HG03159 (cell line): ENCODE data around the gene DHRS3.

ENCODE experiments used
- ATAC-seq: cut with Tn5 transposase; IDR thresholded peaks from one replicate; pipeline ENCODE4 v1.9.1; 2021; ENCODE audit warnings: mild to moderate bottlenecking, moderate library complexity; ENCODE audit not compliant: unreplicated experiment

The DHRS3 gene

GRCh38 chr1:12600335-12600734, 17.7 kb downstream of the DHRS3 start:
- no peak for ATAC-seq

DNA sequence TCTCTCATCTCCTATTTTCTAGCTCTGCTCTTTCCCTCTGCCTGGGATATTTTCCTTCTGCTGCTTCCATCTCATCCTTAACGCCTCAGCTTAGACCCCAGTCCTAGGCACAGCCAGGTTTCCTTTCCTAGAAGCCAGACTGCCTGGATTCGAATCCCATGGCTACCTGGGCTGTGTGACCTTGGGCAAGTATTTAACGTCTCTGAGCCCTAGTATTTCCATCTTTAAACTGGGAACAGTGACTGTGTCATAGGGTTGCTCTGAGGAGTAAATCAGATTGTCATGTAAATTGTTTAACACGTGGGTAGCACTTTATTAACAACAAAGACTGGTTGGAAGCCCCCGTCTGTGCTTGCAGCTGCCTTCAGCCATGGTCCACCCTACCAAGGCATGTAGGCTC, 18.4 kb downstream of the DHRS3 start:
- ATAC-seq = no peak

GRCh38 chr1:12598974-12599373, 19.0 kb downstream of the DHRS3 start:
- no peak for ATAC-seq

- ATAC-seq = no peak
Observed at GRCh38 chr1:12597792-12598191, 20.2 kb downstream of the DHRS3 start.

GRCh38 chr1:12596007-12596821, 21.8 kb downstream of the DHRS3 start:
- ATAC-seq = no peak

GRCh38 chr1:12595757-12596006, 22.3 kb downstream of the DHRS3 start:
- ATAC-seq = no peak

DNA sequence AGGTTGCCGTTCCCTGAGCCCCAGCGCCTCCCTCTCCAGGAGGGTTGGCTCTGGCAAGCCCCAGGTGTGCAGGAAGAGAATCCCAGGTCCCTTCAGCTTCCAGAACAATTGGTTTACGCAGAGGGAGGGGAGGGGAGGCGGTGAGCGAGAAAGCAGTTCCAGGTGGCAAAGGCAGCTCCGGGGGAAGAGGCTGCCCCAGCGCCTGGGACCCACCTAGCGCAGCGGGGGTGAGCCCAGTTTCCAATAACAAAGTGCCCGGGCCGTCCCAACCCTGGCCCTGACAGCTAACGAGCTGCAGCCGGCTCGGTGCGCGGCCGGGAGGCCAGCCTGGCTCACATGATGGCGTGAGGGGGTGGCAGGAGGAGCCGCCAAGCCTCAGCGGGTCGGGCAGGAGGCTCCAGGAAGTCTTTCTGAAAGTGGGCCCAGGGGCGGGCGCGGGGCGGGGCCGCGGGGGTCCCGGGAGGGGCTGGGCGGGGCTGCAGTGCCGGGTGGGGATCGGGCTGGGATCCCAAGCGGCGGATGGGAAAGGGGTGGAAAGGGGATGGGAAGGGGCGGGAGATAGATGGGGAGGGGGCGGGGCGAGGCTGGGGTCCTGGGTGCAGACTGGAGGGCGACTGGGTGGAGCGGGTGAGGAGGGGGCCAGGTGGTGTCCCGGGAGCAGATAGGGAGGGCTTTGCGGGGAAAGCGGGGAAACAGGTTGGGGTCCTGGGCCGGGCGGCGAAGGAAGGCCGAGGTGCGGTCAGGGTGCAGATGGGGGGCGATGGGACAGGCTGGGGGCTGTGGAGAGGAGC, 22.8 kb downstream of the DHRS3 start:
- no peak for ATAC-seq

DNA sequence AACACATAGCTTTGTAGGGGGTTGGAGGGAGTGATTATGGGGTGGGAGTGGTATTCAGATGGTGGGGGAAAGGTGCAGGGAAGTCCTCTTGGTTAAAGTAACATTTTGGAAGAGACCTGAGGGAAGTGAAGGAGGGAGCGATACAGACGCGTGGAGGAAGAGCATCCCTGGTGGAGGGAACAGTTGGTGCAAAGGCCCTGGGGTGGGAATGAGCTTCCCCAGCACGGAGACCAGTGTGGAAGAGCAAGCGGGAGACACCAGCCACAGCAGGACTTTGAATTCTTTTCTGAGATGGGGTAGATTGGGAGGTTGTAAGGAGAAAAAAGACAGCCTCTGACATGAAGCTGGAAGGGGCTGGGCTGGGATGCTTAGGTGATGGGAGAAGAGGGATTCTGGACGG, 23.5 kb downstream of the DHRS3 start:
- no peak for ATAC-seq

- no peak for ATAC-seq
Observed at GRCh38 chr1:12593621-12594066, 24.4 kb downstream of the DHRS3 start.

- no peak for ATAC-seq
Observed at GRCh38 chr1:12592496-12592895, 25.5 kb downstream of the DHRS3 start.

- no peak for ATAC-seq
Observed at GRCh38 chr1:12591267-12591938, 26.6 kb downstream of the DHRS3 start.

DNA sequence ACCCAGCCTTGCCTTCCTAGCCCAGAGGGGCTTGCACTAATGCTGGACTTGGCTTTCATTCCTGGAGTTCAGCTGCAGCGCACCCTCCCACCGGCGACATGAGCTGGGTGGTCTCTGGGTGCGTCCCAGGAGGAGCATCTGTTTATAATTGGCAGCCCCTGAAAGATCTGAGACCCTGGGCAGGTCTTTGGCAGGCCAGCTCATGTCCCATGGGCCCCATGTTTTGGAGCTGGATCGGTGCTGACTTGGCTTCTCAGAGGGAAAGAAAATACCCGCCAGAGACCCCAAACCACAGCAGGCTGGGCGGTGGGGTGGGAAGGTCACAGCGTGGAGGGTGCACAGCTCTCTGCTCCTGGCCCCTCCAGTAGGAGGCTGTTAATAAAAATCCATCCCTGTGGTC, 29.3 kb downstream of the DHRS3 start:
- no peak for ATAC-seq

DNA sequence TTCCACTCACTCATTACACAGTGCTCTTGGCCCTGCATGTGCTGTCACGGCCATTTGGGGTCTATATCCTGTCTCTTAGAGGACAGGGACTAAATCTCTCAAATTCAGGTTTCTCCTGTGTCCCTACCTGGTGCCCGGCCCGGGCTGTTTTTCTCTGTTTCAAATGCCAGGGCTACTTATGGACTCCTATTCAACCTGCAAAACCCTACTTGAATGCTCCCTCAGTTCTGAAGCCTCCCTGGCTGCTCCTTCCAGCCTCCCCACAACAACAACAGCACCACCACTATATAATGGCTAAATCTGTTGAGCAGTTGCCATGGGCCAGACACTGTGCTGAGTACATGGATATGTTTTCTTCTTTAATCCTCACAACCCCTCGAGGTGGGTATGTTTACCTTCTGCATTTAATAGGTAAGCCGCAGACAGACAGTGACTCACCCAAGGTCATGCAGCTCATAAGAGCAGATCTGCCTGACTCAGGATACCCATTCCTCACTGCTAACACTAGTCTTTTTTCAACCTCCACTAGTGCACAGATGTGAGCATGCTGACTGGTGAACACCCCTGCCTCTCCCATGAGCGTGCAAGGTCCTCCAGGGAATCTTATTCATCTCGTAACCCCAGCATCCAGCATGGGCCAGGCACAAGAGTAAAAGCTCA, 29.9 kb downstream of the DHRS3 start:
- ATAC-seq = no peak

GRCh38 chr1:12585951-12586942, 31.8 kb downstream of the DHRS3 start:
- ATAC-seq = no peak

DNA sequence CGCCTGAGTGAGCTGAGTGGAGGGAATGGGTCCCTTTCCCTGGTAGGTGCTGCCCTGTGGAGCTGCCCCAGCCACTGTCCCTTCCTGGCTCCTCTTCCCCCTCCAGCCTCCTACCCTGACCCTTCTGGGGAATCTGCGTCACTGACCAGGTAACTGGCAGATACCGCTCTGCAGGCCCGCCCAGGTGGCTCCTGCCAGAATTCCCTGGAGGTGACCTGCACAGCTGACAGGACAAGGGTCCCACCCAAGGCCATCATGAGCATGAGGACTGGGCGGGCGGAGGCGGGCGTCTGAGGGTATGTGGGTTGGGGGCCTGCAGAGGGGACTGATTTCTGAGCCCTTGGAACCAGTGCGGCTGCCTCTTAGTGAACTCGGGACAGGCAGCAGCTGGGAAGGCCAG, 32.5 kb downstream of the DHRS3 start:
- ATAC-seq = no peak

DNA sequence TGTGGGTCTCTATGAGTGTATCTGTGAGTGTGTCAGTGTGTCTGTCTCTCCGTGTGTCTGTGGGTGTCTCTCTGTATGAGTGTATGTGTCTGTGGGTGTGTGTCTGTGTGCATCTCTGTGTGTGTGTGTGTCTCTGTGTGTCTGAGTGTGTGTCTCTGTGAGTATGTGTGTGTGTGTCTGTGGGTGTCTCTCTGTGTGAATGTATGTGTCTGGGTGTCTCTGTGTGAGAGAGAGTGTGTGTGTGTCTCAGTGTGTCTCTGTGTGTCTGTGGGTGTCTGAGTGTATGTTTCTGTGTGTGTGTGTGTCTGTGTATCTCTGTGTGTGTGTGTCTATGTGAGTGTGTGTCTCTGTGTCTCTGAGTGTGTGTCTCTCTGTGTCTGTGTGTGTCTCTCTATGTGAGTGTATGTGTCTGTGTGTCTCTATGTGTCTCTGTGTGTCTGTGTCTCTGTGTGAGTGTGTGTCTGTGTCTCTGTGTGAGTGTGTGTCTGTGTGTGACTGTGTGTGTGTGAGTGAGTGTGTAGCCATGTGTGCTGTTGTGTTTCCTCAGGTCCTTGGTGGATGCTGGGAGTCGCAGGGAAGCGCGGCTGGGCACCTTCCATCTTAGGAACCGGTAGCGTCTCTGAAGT, 33.0 kb downstream of the DHRS3 start:
- ATAC-seq = no peak

DNA sequence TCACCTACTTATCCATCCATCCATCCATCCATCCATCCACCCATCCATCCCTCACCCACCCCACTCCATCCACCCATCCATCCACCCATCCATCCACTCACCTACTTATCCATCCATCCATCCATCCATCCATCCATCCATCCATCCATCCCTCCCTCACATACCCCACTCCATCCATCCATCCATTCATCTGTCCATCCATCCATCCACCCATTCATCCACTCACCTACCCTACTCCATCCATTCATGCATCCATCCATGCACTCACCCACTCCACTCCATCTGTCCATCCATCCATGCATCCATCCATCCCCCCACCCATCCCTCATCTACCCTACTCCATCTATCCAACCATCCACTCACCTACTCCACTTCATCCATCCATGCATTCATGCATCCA, 34.5 kb downstream of the DHRS3 start:
- ATAC-seq = no peak

DNA sequence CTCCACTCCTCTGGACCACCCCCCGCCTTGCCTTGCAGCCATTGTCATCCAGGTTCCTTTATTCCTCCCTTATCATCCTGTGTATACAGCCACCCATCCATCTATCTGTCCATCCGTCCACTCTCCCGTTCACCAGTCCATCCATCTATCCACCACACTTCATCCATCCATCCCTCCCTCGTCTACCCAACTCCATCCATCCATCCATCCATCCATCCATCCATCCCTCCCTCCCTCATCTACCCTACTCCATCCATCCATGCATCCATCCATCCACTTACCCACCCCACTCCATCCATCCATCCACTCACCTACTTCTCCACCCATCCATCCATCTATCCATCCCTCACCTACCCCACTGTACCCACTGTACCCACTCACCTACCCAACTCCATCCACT, 35.4 kb downstream of the DHRS3 start:
- no peak for ATAC-seq

DNA sequence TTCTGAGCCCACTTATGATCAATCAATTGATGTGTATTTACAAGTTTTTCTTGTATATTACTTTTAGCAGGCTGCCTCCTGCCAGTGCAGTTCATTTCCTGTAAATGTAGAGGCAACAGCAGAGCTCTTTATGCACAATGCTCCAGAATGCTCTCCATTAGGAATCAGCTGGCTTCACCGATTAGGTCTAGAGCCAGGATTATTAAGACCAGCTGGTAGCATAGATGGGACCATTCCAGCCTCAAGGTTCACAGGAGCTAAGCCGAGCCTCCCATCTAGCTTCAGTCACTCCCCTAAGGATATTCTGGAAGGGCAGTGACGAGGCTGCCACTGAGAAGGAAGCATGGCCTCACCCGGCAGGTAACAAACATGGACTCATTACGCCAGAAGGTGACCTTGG, 36.8 kb downstream of the DHRS3 start:
- ATAC-seq = no peak
